Measurements from ENCODE around the gene URAD. TPM values are rescaled to one million over a fixed set of nuclear protein-coding genes. Genes with fewer than 3 reads are reported as not detected.
"Not testable (repeated sequence)": the region's sequence is repeated elsewhere in the genome, so short reads cannot be mapped to it uniquely, and the experiment has no call there.

The URAD gene, protein sequence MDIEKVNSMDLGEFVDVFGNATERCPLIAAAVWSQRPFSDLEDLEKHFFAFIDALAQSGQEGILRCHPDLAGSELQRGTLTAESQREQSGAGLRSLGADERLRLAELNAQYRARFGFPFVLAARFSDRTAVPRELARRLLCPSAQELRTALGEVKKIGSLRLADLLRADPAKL
- total RNA-seq = not detected

DNA sequence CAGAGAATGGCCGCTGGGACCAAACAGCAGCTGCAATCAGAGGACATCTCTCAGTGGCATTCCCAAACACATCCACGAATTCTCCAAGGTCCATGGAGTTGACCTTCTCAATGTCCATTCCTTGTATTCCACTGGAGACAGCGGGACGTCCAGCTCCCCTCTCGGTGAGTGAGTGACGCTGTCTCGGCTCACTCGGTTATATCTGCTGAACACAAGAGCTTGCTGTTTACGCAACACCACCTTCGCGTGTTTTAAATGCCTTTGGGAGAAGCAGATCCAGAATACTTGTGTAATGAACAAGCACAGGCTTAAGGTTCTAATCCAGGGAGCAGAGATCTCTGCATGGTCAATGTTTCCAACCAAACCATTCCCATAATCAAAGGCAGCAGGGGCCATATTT lies at the start of gene URAD:
Gene URAD, minus strand, starts transcription at position 174 of the 400 bp plus-strand sequence. Its CDS starts 56 bp downstream, at position 118.
- no peaks in the 10 kb centered on the region for H3K9me3 Mint-ChIP-seq
- no peak within 1 kb of the TSS for H3K27ac Mint-ChIP-seq
- H3K27me3 Mint-ChIP-seq = peaks cover 11% of the 10 kb centered on the region
- no peak for ATAC-seq (ENCODE audit: low read depth)
- no peaks in the 10 kb centered on the region for H3K36me3 Mint-ChIP-seq
- no peak within 1 kb of the TSS for H3K4me3 Mint-ChIP-seq
- H3K4me1 Mint-ChIP-seq = no peaks in the 10 kb centered on the region
- DNase-seq = no peak
- POLR2A ChIA-PET = interaction anchor here (0.6 to 0.7 kb wide), 2 partner anchors 124 to 776 kb away, joined by 3 to 4 read pairs; no protein-coding TSS in a partner anchor

DNA sequence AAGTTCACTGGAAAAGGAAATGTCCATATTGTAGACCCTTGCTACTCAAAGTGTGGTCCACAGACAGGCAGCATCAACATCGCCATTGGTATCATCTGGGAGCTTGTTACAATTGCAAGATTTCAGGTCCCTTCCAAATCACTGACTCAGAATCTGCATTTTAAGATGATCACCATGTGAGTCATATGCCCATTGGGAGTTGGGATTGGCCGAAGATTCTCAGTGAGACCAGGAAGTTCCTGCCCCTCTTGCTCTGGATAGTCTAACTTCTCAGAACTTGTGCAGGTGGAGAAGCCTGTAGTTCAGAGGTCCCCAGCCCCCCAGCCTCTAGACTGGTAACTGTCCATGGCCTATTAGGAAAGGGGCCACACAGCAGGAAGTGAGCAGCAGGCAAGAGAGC lies 48.9 kb upstream of the URAD start:
- ATAC-seq (ENCODE audit: low read depth) = no peak
- POLR2A ChIA-PET = no interaction called here
- peaks cover 11% of the 10 kb centered on the region for H3K27me3 Mint-ChIP-seq
- no peak overlapping the region for H3K4me3 Mint-ChIP-seq
- H3K4me1 Mint-ChIP-seq = peaks cover 2% of the 10 kb centered on the region
- no peaks in the 10 kb centered on the region for H3K9me3 Mint-ChIP-seq
- no peak overlapping the region for H3K27ac Mint-ChIP-seq
- no peaks in the 10 kb centered on the region for H3K36me3 Mint-ChIP-seq
- DNase-seq = no peak

DNA sequence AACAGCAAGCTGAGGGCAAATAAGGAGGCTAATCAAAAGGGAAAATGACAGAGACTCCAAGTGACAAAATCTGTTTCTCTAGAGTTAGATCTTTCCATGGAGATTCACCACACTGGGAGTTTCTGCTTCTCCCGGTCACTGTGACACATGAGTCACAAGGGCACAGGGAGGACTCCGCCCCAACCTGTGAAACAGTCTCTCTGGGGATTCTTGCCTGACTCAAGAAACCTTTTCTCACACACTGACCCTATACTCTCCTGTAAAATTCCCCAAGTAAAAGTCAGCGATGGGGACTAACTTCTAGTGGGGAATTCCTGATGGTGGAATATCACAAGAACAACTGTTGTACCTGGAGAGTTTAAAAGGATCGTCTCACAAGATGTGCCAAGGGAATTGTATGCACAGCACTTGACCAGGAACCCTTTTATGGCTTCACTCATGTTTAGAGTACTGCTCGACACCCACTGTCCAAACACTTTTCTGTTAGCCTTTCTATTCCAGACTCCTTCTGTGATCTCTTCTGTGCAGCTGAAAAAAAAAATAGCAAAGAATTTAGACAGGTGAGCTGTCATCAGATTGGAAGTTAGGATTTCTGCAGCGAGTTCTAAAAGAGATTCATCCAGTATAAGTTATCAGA lies 46.8 kb upstream of the URAD start:
- POLR2A ChIA-PET = no interaction called here
- Mint-ChIP-seq H3K4me1 (peaks cover 12% of the 10 kb centered on the region), H3K9me3 (no peaks in the 10 kb centered on the region), H3K27me3 (peaks cover 13% of the 10 kb centered on the region), H3K36me3 (no peaks in the 10 kb centered on the region), H3K4me3 (no peak overlapping the region), H3K27ac (no peak overlapping the region)
- ATAC-seq (ENCODE audit: low read depth) (no peak), DNase-seq (no peak)

DNA sequence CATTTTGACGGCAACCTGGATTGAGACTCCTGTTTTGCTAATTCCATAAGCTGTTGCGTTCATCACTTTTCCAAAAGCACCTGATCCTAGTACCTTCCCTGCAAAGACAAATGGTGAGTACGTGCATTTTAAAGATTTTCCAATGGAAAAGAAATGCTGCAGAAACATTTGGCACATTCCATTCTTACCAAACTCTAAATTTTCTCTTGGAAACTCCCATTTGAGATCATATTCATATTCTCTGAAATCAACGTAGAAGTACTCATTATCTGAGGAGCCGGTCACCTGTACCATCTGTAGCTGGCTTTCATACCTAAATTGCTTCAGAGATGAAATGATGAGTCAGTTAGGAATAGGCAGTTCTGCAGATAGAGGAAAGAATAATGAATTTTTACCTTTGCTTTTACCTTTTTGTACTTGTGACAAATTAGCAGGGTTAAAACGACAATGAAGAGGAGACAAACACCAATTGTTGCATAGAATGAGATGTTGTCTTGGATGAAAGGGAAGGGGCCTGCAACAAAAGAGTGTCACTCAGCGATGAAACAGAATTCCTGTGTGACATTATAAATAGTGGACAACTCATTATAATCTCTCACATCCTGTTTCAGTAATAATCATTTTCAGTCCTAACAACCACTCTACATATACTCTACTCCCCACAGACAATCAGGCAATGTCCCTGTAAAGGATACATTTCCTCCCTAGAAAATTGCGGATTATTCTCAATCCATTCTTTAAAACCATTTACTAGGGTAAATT lies 45.6 kb upstream of the URAD start:
- DNase-seq (no peak), ATAC-seq (ENCODE audit: low read depth) (no peak)
- H3K4me1 Mint-ChIP-seq = peaks cover 12% of the 10 kb centered on the region
- H3K4me3 Mint-ChIP-seq = no peak overlapping the region
- no peaks in the 10 kb centered on the region for H3K9me3 Mint-ChIP-seq
- peaks cover 20% of the 10 kb centered on the region for H3K27me3 Mint-ChIP-seq
- POLR2A ChIA-PET = no interaction called here
- no peak overlapping the region for H3K27ac Mint-ChIP-seq
- no peaks in the 10 kb centered on the region for H3K36me3 Mint-ChIP-seq

DNA sequence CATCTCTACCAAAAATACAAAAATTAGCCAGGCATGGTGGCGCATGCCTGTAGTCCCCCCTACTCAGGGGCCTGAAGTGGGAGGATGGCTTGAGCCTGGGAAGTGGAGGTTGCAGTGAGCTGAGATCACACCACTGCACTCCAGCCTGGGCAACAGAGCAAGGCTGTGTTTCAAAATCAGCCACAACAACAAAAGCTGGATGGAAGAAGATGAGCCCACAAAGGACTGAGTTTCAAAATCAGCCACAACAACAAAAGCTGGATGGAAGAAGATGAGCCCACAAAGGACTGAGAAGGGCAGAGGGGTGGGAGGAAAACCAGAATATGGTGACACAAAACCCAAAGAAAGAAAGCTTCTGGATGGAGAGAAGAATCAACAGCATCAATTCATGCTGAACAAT lies 43.9 kb upstream of the URAD start:
- not testable (repeated sequence) for H3K36me3 Mint-ChIP-seq; H3K27ac Mint-ChIP-seq; H3K9me3 Mint-ChIP-seq; ATAC-seq (ENCODE audit: low read depth); H3K4me3 Mint-ChIP-seq; DNase-seq
- POLR2A ChIA-PET = interaction anchor here (0.6 kb wide), 1 partner anchor 13 kb away, joined by 3 read pairs; no protein-coding TSS in a partner anchor
- Mint-ChIP-seq H3K27me3 (peaks cover 20% of the 10 kb centered on the region), H3K4me1 (peaks cover 18% of the 10 kb centered on the region)

DNA sequence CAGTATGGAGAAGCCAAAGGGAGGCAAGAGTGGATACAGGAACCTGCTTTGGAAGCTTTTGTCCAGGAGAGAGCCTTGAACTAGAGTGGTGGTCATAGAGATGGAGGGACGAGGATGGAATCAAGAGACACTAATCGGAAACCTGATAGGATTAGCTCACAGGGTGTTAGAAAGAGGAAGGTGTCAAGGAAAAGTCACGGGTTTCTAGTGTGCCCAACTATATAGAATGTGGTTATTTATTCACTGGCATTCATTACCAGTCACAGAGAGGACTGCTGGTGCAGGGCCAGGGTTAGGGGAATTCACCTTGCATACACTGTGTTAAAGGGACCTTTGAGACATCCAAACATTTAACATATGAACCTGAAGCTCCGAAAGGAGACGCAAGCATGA lies 43.4 kb upstream of the URAD start:
- Mint-ChIP-seq H3K4me3 (peak overlapping the region; percentile 13), H3K27me3 (peaks cover 20% of the 10 kb centered on the region), H3K27ac (no peak overlapping the region), H3K4me1 (peaks cover 22% of the 10 kb centered on the region), H3K9me3 (no peaks in the 10 kb centered on the region), H3K36me3 (no peaks in the 10 kb centered on the region)
- ATAC-seq (ENCODE audit: low read depth) (no peak), DNase-seq (no peak)
- POLR2A ChIA-PET = interaction anchor here (0.6 kb wide), 1 partner anchor 14 kb away, joined by 3 read pairs; no protein-coding TSS in a partner anchor

DNA sequence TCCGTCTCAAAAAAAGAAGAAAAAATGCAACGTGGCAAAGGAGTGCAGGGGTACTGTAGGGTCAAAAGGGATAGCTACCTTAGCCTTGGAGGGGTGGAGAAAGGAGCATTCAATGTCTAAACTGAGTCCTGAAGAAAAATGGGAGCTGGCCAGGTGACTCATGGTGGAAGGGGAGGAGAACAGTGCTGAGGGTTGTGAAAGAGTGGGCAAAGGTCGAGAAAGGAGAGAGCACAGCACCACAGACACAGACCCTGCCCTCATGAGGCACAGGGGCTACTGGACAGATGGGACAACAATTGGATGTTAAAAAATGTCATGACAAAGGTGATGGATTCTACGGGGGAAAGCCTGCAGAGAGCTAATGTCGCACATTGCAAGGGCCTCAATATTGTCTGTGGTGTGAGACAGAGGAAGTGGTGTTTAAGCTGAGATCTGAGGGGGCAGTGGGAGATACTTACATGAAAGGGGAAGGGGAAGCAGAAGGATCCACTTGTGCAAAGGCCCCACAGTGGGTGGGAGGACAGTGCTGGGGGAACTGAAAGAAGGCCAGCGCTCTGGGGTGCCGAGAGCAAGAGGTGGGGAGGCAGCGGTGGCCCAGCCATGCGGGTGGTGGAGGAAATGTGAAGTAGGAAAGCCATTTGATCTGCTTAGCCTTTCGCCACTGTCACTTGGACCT lies 42.9 kb upstream of the URAD start:
- DNase-seq (no peak), ATAC-seq (ENCODE audit: low read depth) (no peak)
- Mint-ChIP-seq H3K9me3 (no peaks in the 10 kb centered on the region), H3K27me3 (peaks cover 20% of the 10 kb centered on the region), H3K4me3 (no peak overlapping the region), H3K36me3 (no peaks in the 10 kb centered on the region), H3K4me1 (peaks cover 22% of the 10 kb centered on the region), H3K27ac (peak overlapping the region; percentile 30)
- POLR2A ChIA-PET = no interaction called here

DNA sequence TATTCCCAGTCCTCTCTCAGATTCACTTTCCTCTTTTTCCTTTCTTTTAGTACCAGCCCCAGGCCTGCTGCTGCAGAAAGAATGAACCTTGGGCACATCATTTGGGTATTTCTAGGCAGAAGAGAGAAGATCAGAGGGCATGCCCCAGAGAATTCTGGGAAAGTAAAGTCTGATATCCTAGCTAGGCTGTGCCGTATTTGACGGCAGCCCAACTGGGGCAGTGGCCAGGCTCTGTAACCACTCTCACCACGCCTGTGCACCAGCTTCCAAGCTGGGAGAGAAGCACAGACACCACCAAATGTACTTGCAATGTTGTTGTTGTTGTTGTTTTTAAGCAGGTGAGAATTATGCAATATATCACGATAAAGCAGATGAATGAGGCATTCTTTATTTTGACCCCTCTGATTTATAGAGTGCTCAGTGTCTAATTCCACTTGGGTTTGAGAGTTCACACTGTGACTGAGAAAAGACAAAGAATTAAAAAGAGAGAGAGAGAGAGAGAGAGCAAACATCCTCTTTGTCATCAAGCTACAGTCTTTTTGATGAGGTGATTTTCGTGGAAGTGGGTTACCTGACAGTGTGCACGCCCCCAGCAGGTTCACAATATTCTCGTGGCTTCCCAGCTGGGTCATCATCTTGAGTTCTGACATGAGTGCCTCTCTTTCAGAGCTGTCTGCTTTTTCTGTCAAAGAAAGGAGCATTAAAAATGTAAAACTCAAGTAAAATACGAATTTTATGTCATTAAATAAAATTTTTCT lies 39.3 kb upstream of the URAD start:
- peaks cover 12% of the 10 kb centered on the region for H3K27me3 Mint-ChIP-seq
- no peak for DNase-seq
- H3K27ac Mint-ChIP-seq = peak overlapping the region; percentile 58

DNA sequence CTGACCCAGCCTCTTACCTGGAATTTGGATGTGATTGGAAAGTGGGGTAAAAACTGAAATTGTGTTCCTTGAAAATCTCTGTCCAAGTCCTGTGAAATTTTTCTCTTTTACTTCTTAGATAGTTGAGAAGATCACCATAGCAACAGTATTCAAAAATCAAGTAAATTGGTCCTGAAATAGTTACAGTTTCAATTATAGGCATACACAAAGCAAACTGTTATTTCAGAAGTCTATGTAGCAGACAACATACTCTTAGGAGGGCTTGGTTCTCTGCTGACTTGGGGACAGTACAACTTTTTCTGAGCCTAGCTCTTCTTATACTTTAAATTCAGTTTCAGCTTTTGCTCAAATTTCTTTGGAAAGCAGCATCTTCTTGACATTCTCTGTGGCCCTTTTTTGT lies 38.6 kb upstream of the URAD start:
- ATAC-seq (ENCODE audit: low read depth) = no peak
- Mint-ChIP-seq H3K4me3 (no peak overlapping the region), H3K9me3 (no peaks in the 10 kb centered on the region), H3K27ac (no peak overlapping the region), H3K36me3 (no peaks in the 10 kb centered on the region), H3K27me3 (peaks cover 12% of the 10 kb centered on the region), H3K4me1 (peaks cover 20% of the 10 kb centered on the region)
- DNase-seq = no peak
- POLR2A ChIA-PET = interaction anchor here (0.6 kb wide), 1 partner anchor 111 kb away, joined by 4 read pairs; no protein-coding TSS in a partner anchor

More for the DNA sequence above, 39.3 kb upstream of the URAD start:
- Mint-ChIP-seq H3K4me1 (peaks cover 22% of the 10 kb centered on the region), H3K4me3 (no peak overlapping the region), H3K36me3 (no peaks in the 10 kb centered on the region), H3K9me3 (no peaks in the 10 kb centered on the region)
- POLR2A ChIA-PET = interaction anchor here (0.6 kb wide), 1 partner anchor 110 kb away, joined by 4 read pairs; no protein-coding TSS in a partner anchor
- peak; percentile 54 for ATAC-seq (ENCODE audit: low read depth)

DNA sequence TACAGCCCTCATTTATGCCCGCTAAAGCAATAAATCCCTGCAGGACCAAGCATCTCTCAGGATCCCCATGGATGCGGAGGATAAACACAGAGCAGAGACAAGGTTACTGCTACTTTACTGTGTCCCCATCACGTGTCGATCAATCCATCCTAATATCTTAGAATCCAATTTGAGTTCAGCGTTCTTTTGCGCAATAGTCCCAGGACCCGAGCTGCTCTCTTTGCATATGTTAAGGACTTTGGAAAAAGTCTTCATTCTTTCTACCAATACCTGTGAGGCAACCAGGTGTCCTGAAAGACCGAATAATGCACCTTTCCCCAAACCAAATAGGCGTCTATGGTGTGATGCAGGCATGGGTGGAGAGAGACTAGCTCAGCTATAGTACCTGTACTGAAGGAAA lies 38.0 kb upstream of the URAD start:
- Mint-ChIP-seq H3K9me3 (no peaks in the 10 kb centered on the region), H3K27me3 (peaks cover 12% of the 10 kb centered on the region), H3K36me3 (no peaks in the 10 kb centered on the region), H3K4me1 (peaks cover 16% of the 10 kb centered on the region), H3K27ac (no peak overlapping the region), H3K4me3 (no peak overlapping the region)
- ATAC-seq (ENCODE audit: low read depth) (no peak), DNase-seq (no peak)
- POLR2A ChIA-PET = no interaction called here

DNA sequence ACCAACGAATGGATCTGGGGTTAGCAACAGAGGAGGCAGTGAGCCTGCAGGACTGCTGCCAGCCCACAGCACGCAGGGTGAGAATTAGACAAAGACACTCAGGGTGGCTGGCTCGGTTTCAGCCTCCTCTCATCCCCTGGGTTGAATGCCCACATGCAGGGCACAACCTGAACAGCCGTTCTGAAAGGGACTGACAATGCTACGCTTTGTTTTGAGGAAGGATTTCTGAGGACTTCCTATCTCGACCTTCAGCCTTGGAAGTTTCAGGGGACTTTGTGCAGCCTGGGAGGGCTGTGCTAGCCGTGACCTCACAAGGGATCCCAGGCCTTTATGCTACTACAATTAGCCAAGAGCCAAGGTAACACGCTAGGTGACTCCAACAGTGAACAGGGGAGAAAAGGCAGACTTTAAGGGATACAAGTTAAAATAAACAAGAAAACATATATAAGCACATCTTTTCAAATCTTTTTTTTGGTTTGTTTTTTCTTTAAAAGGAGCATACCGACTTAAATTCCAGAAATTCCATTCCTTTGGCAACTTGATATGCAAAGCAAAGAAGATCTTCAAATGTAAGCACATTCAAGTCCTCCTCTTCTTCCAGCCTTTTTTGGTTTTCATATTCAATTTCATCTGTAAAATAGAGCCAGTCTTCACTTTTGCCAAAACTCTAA lies 34.5 kb upstream of the URAD start:
- H3K4me3 Mint-ChIP-seq = no peak overlapping the region
- H3K36me3 Mint-ChIP-seq = no peaks in the 10 kb centered on the region
- no peak for DNase-seq
- H3K4me1 Mint-ChIP-seq = peaks cover 10% of the 10 kb centered on the region
- no peak overlapping the region for H3K27ac Mint-ChIP-seq
- POLR2A ChIA-PET = no interaction called here
- no peaks in the 10 kb centered on the region for H3K9me3 Mint-ChIP-seq
- H3K27me3 Mint-ChIP-seq = peaks cover 3% of the 10 kb centered on the region
- ATAC-seq (ENCODE audit: low read depth) = no peak

DNA sequence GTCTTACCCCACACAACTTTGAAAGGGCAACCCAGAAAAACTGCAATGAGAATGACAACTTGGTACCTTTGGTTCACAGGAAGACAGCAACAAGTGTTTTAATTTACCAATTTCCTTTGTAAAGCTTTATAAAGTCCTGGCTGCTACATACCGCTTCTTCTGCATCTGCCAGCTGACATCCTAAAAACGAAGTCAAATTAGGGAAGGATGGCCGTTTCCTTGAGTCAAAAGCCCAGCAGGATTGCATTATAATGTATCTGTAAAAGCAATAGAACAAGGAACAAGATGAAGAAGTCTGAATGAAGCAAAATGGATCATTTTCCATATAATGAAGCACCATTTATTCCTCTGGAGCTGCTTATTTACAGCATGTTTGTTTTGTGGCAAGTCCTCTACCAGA lies 25.8 kb upstream of the URAD start:
- Mint-ChIP-seq H3K9me3 (no peaks in the 10 kb centered on the region), H3K4me1 (peaks cover 4% of the 10 kb centered on the region), H3K27me3 (peaks cover 6% of the 10 kb centered on the region), H3K36me3 (no peaks in the 10 kb centered on the region), H3K4me3 (no peak overlapping the region), H3K27ac (no peak overlapping the region)
- ATAC-seq (ENCODE audit: low read depth) = no peak
- POLR2A ChIA-PET = no interaction called here
- no peak for DNase-seq
